ENCODE results near the gene ICE1. TPM values are rescaled to one million over a fixed set of nuclear protein-coding genes. Genes with fewer than 3 reads are reported as not detected.

Gene ICE1
- total and polyA plus RNA-seq, 9 of the 15 experiments (the other 6 are each of a cell fraction or from before 2014, with no cell fraction given), result 4.9 to 47.4 (median 28.2) TPM

GRCh38 chr5:5466227-5466626, 43.8 kb downstream of the ICE1 start:
- H3K9ac ChIP-seq (ENCODE audit: insufficient read depth in 1 of 2, low read depth in 2 of 2, low read length in 2 of 2), result no peak overlapping the region
- no peaks in the 10 kb centered on the region for H3K4me1 ChIP-seq (replicated peaks in 1 of 2; ENCODE audit: control insufficient read depth in 2 of 2, insufficient read depth in 2 of 2, low read length in 2 of 2)
- no peak overlapping the region for H3K4me2 ChIP-seq (ENCODE audit: insufficient read depth, low read length)
- in situ Hi-C loops (cut with MboI), result no loop called here
- no peaks in the 10 kb centered on the region for H3K79me2 ChIP-seq (ENCODE audit: control insufficient read depth, insufficient read depth, low read length)
- FAIRE-seq, result no peak
- no peak overlapping the region for H2AFZ ChIP-seq (ENCODE audit: low read depth, low read length)
- BruUV-seq (replicated peaks), result no TSS peak
- CTCF ChIA-PET (ENCODE audit: low intra/inter-chr PET ratio), result no interaction called here
- POLR2A ChIA-PET, result interaction anchor here (1.3 kb wide), 1 partner anchor 8 kb away, joined by 5 read pairs; no protein-coding TSS in a partner anchor
- no peak overlapping the region for H3K27ac ChIP-seq (ENCODE audit: extremely low read depth, low read depth, low read length)
- H3K4me3 ChIP-seq, result no peak overlapping the region
- intact Hi-C loops (cut with micrococcal nuclease), result no loop called here
- H3K9me3 ChIP-seq (replicated peaks; ENCODE audit: control insufficient read depth, insufficient read depth, low read depth, low read length), result no peaks in the 10 kb centered on the region
- no peaks in the 10 kb centered on the region for H3K9me1 ChIP-seq (ENCODE audit: control insufficient read depth, insufficient read depth, low read length)
- WGBS (ENCODE audit: insufficient coverage, low coverage, missing lambda C conversion rate), result 90% methylated on average over 5 of the region's 5 CpGs
- no peak for ATAC-seq
- no peak for TF ChIP-seq ZNF318 (IDR thresholded peaks at IDR 0.05; ENCODE audit: borderline replicate concordance in 1 of 2, low read depth in 1 of 2)
- no peaks in the 10 kb centered on the region for H3K27me3 ChIP-seq (ENCODE audit: control insufficient read depth in 2 of 2, insufficient read depth in 2 of 2, low read length in 2 of 2)
- no peaks in the 10 kb centered on the region for H4K20me1 ChIP-seq (replicated peaks; ENCODE audit: control insufficient read depth, insufficient read depth, low read length)
- DNase-seq (ENCODE audit: extremely low read depth in 1 of 4, low spot score in 3 of 4), result peak in 1 of 4 experiments; percentile 24
- H3K36me3 ChIP-seq (ENCODE audit: control insufficient read depth, insufficient read depth, low read length), result peaks cover 78% of the 10 kb centered on the region

Data from K562 (cell line).